PFSK-1 (cell line): Measurements from ENCODE around the gene EXOC7.

Source experiments
- FOXP2 ChIP-seq: optimal IDR thresholded peaks from 2 replicates; pipeline ENCODE3; 2011; ENCODE audit warnings: borderline replicate concordance, control low read depth, inconsistent platforms; ENCODE audit not compliant: insufficient read depth; ENCODE audit errors: extremely low read length, extremely low read depth
- POLR2AphosphoS5 ChIP-seq: IDR thresholded peaks from 2 replicates; pipeline ENCODE4 v1.6.1; 2012; ENCODE audit warnings: low read depth, mild to moderate bottlenecking, control low read depth, low read length, moderate library complexity
- SIN3A ChIP-seq: IDR thresholded peaks from 2 replicates; pipeline ENCODE4 v1.6.1; 2012; ENCODE audit warnings: mild to moderate bottlenecking, low read length, moderate library complexity, borderline replicate concordance; ENCODE audit not compliant: insufficient read depth
- TAF1 ChIP-seq: IDR thresholded peaks from 2 replicates; pipeline ENCODE4 v1.6.1; 2012; ENCODE audit warnings: low read length, control low read depth, borderline replicate concordance; ENCODE audit not compliant: insufficient read depth
- TF ChIP-seq, protein P1 (sequence below), 2 experiments: IDR thresholded peaks; 2 replicates each; pipeline versions ENCODE4 v1.6.1 to v1.8.0; 2011 to 2012; ENCODE audit warnings: low read depth in 2 of 2, low read length in 2 of 2, control low read depth in 1 of 2, inconsistent platforms in 1 of 2, mild to moderate bottlenecking in 1 of 2, moderate library complexity in 1 of 2; ENCODE audit not compliant: insufficient read depth in 1 of 2

The EXOC7 gene

GRCh38 chr17:76040376-76040775 lies 63.2 kb downstream of the EXOC7 start:
- TF ChIP-seq FOXP2: no peak
- no peak for TF ChIP-seq SIN3A

DNA sequence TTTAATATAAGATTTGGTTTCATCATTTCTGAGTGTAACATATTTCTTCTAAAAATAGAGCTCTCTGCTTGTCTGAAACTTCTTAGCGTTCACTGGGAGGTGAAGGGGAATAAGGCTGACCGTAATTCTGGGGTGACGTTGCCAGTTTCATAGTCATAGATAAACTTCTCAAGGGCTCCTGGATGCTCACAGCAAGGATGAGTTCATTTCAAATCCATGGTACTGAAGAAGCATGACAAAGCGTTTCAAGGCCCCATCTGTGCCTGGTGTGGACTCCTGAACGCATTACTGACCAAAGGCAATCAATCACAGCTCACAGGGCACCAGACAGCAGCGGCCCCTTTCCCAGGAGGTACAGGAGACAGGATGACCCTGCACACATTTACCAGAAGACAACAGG lies 64.5 kb downstream of the EXOC7 start:
- TF ChIP-seq FOXP2 (no peak), POLR2AphosphoS5 (no peak), SIN3A (no peak), TAF1 (no peak)
- TF ChIP-seq, protein P1, sequence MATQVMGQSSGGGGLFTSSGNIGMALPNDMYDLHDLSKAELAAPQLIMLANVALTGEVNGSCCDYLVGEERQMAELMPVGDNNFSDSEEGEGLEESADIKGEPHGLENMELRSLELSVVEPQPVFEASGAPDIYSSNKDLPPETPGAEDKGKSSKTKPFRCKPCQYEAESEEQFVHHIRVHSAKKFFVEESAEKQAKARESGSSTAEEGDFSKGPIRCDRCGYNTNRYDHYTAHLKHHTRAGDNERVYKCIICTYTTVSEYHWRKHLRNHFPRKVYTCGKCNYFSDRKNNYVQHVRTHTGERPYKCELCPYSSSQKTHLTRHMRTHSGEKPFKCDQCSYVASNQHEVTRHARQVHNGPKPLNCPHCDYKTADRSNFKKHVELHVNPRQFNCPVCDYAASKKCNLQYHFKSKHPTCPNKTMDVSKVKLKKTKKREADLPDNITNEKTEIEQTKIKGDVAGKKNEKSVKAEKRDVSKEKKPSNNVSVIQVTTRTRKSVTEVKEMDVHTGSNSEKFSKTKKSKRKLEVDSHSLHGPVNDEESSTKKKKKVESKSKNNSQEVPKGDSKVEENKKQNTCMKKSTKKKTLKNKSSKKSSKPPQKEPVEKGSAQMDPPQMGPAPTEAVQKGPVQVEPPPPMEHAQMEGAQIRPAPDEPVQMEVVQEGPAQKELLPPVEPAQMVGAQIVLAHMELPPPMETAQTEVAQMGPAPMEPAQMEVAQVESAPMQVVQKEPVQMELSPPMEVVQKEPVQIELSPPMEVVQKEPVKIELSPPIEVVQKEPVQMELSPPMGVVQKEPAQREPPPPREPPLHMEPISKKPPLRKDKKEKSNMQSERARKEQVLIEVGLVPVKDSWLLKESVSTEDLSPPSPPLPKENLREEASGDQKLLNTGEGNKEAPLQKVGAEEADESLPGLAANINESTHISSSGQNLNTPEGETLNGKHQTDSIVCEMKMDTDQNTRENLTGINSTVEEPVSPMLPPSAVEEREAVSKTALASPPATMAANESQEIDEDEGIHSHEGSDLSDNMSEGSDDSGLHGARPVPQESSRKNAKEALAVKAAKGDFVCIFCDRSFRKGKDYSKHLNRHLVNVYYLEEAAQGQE (IDR thresholded peaks at IDR 0.05; ENCODE audit: insufficient read depth in 1 of 2, low read depth in 2 of 2, low read length in 2 of 2): no peak

- TF ChIP-seq SIN3A (no peak), TAF1 (no peak), POLR2AphosphoS5 (no peak), FOXP2 (no peak)
- TF ChIP-seq, protein P1 (IDR thresholded peaks at IDR 0.05; ENCODE audit: insufficient read depth in 1 of 2, low read depth in 2 of 2, low read length in 2 of 2): no peak
Measured at GRCh38 chr17:76038050-76038449, 65.5 kb downstream of the EXOC7 start.

GRCh38 chr17:76036497-76037261 lies 66.9 kb downstream of the EXOC7 start:
- TF ChIP-seq, protein P1 (IDR thresholded peaks at IDR 0.05; ENCODE audit: insufficient read depth in 1 of 2, low read depth in 2 of 2, low read length in 2 of 2): no peak
- no peak for TF ChIP-seq TAF1
- no peak for TF ChIP-seq SIN3A
- no peak for TF ChIP-seq FOXP2
- no peak for TF ChIP-seq POLR2AphosphoS5

GRCh38 chr17:76034428-76035350 lies 68.9 kb downstream of the EXOC7 start:
- TF ChIP-seq POLR2AphosphoS5 (no peak), FOXP2 (no peak), TAF1 (no peak), SIN3A (no peak)
- TF ChIP-seq, protein P1 (IDR thresholded peaks at IDR 0.05; ENCODE audit: insufficient read depth in 1 of 2, low read depth in 2 of 2, low read length in 2 of 2): no peak
